Measurements from ENCODE around the gene SFXN5. TPM values are rescaled to one million over a fixed set of nuclear protein-coding genes. Genes with fewer than 3 reads are reported as not detected.
"Not testable (repeated sequence)": the region's sequence is repeated elsewhere in the genome, so short reads cannot be mapped to it uniquely, and the experiment has no call there.

SFXN5 gene
- total RNA-seq, 1 donor from 2014 or later, result 14.1 TPM

DNA sequence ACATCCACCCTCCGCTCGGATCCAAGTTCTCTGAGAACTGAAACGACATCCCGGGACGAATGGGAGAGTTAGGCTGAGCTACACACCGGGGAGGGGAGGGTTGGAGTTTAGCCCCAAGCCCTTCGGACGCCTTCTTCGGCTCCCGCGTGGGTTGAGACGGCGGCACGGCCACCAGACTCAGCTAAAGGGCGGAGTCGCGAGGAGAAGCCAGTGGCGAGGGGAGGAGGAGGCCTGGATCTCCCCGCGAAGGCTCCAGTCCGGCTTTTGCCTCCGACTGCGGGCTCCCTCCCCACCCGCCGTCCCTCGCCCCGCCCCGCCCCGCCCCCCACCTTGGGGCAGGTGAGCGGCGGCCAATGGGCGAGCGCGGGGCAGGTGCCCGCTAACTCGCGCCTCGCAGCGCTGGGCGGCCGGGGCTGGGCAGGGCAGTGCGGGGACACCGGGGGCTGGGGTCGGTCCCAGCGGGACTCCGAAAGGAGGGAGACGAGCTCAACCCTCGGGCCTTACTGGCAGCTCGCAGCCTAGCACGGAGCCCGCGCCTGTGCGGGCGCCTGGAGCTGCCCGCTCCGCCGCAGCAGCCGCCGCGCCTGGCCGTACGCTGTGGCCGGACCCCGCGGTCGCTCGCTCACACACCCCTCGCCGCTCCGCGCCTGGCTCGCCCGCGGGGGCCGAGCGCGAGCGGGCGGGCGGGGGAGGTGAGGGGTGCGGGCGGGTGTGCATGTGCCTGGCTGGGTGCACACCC is 154.2 kb downstream of the SFXN5 start, which contains the start of gene EMX1:
Gene EMX1 (plus strand): TSS at position 382 of the 739 bp plus-strand sequence. CDS start 334 bp downstream, at position 716.
- intact Hi-C loops (cut with micrococcal nuclease), result loop anchor here (5.0 kb wide), 1 partner anchor 55 kb away; no protein-coding TSS in a partner anchor
- peaks cover 10% of the 10 kb centered on the region for H3K4me1 Mint-ChIP-seq

DNA sequence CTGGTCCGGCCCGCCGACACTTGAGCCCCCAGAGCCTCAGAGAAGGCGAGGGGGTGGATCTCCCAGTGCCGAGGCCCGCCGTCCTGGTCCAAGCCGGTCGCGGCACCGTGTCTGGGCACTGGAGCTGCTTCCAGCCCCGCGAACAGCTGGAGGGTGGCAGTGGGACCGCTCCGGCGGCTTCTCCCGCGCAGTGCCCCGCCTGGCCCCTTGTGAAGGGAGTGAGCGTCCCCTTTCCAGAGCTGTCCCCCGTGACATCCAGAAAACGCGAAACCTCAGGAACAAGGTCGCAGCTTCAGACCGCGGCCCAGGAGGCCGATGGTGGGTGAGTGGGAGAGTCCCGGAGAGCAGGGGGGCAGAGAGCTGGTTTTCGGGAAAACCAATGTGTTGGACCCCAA is 154.8 kb downstream of the SFXN5 start:
- Mint-ChIP-seq H3K9me3 (no peaks in the 10 kb centered on the region), H3K4me1 (peaks cover 10% of the 10 kb centered on the region), H3K27me3 (peaks cover 71% of the 10 kb centered on the region), H3K4me3 (peak overlapping the region; percentile 63), H3K36me3 (ENCODE audit: low read depth) (no peaks in the 10 kb centered on the region), H3K27ac (no peak overlapping the region)
- DNase-seq, result peak; percentile 61
- intact Hi-C loops (cut with micrococcal nuclease), result loop anchor here (5.0 kb wide), 1 partner anchor 54 kb away; no protein-coding TSS in a partner anchor

More for the DNA sequence above, 154.2 kb downstream of the SFXN5 start, which contains the start of gene EMX1:
- H3K9me3 Mint-ChIP-seq, result no peaks in the 10 kb centered on the region
- H3K4me3 Mint-ChIP-seq, result peak within 1 kb of the TSS; percentile 63
- DNase-seq, result peak; percentile 72
- H3K36me3 Mint-ChIP-seq (ENCODE audit: low read depth), result no peaks in the 10 kb centered on the region
- H3K27me3 Mint-ChIP-seq, result peaks cover 71% of the 10 kb centered on the region
- no peak within 1 kb of the TSS for H3K27ac Mint-ChIP-seq

DNA sequence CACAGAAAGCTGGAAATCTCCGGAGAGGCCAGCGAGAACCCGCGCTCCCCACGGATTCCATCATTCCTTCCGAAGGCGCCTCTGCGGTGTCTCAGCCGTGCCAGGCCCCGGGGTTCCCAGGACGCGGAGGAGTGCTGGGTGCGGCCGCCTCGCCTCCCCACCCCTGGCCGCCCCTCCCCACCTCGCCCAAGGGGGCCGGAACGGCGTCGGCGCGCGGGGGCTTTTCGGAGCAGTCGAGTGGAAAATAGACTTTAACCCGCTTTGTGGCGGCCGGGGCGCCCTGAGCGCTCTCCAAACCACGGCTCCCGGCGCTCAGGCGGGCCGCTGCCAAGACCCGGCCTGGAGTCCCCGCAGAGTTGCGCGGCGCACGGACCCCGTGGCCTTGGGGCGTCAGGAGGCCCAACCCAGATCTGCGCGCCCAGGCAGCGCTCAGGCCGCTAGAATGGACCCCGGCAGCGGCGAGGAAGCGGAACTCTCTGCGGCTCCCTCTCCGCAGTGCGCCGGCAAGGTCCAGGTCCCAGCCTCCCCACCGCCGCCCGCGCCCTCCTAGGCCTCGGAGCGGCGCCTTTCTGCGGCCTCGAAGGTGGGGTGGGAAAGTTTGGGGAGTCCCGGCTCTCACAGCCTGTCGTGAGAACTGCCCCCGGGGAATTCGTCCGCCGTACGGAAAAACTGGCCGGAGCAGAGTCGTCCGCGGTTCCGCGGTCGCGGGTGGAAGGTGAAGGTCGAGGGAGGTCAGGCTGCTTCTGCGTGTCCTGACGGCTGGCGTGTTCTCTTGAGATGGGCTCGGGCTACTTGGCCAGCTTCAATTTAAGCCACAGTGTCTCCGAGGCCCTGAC is 155.4 kb downstream of the SFXN5 start:
- Mint-ChIP-seq H3K36me3 (ENCODE audit: low read depth) (no peaks in the 10 kb centered on the region), H3K4me1 (peaks cover 10% of the 10 kb centered on the region), H3K4me3 (peak overlapping the region; percentile 60), H3K27me3 (peaks cover 71% of the 10 kb centered on the region), H3K9me3 (no peaks in the 10 kb centered on the region), H3K27ac (no peak overlapping the region)
- DNase-seq, result peak; percentile 77
- intact Hi-C loops (cut with micrococcal nuclease), result loop anchor here (5.0 kb wide), 1 partner anchor 54 kb away; no protein-coding TSS in a partner anchor

DNA sequence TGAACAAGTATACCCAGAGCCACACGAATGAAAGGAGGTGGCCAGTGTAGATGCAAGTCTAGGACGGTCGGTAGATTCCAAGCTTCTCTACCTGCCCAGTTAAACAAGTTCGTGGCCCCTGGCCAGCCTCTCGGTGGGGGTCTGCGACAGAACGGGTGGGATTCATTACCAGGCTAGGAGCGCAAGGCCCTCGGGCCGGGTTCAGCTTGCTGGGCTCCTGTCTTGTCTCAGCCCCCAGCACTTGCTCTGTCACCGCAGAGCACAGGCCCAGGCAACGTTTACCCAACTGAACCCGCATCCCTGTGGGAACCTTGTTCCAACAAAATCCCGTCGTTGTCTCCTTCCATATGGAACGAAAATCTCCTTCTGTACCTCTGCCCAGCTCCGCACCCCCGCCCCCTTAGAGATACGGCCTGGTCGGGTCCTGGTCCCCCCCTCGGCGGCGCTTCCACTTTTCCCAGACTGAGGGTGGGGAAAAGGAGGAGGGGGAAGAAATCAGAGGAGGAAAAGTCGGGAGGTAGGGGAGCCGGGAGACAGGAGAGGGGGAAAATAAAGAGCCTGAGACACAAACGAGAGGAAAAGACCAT is 156.1 kb downstream of the SFXN5 start:
- Mint-ChIP-seq H3K9me3 (no peaks in the 10 kb centered on the region), H3K36me3 (ENCODE audit: low read depth) (no peaks in the 10 kb centered on the region), H3K4me3 (no peak overlapping the region), H3K4me1 (peaks cover 10% of the 10 kb centered on the region), H3K27ac (peak overlapping the region; percentile 58), H3K27me3 (peaks cover 71% of the 10 kb centered on the region)
- DNase-seq, result no peak
- intact Hi-C loops (cut with micrococcal nuclease), result loop anchor here (5.0 kb wide), 1 partner anchor 53 kb away; no protein-coding TSS in a partner anchor

DNA sequence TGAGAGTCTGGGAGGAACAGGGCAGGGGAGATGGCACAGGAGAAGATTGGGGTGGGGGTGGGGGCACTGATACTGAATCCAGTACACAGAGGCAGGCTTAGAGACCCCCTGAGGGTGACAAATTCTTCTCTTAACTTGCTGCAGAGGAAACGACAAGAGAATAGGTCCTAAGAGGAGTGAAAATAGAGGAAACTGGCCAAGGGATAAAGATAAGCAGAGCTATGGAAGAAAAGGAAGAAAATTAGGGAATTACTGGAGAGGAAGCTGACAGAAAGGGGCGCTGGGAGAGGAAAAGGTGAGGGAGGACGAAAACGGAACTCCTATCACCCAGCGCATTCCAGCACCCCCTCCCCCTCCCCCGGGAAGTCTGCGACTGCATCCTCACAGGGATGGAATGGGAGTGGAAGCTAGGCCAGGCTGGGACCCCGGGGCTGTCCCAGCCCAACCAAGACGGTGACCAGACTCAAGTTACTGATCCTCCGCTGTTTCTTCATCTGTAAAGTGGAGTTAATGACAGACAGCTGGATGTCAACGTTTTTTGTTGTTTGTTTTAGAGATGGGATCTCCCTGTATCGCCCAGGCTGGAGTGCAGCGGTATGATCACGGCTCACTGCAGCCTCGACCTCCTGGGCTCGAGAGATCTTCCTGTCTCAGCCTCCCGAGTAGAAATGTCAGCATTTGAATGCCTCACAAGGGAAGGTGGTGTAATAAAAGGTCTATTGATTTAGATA is 156.8 kb downstream of the SFXN5 start:
- Mint-ChIP-seq H3K4me3 (peak overlapping the region; percentile 11), H3K27ac (peak overlapping the region; percentile 39), H3K9me3 (no peaks in the 10 kb centered on the region), H3K4me1 (peaks cover 10% of the 10 kb centered on the region), H3K36me3 (ENCODE audit: low read depth) (no peaks in the 10 kb centered on the region), H3K27me3 (peaks cover 74% of the 10 kb centered on the region)
- peak; percentile 53 for DNase-seq
- intact Hi-C loops (cut with micrococcal nuclease), result loop anchor here (5.0 kb wide), 1 partner anchor 52 kb away; no protein-coding TSS in a partner anchor

DNA sequence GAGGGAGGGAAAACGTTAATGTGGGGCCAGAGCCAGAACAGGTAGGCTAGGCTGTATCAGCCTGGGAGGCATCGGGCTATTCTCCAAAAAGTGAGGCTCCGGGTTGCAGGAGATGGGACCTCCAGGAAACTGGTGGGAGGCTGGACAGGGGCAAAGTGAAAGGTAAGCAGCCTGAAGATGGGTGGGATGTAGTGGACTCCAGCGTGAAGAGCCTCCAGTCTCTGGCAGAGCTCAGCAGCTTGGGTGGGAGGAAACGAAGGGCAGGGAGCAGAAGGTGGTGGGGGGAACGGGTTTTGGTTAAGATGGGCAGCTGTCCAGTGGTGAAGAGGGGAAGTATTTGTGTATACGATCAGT is 157.3 kb downstream of the SFXN5 start:
- intact Hi-C loops (cut with micrococcal nuclease), result no loop called here
- Mint-ChIP-seq H3K4me3 (no peak overlapping the region), H3K4me1 (peaks cover 10% of the 10 kb centered on the region), H3K9me3 (no peaks in the 10 kb centered on the region), H3K27me3 (peaks cover 72% of the 10 kb centered on the region), H3K36me3 (ENCODE audit: low read depth) (no peaks in the 10 kb centered on the region), H3K27ac (no peak overlapping the region)
- no peak for DNase-seq

DNA sequence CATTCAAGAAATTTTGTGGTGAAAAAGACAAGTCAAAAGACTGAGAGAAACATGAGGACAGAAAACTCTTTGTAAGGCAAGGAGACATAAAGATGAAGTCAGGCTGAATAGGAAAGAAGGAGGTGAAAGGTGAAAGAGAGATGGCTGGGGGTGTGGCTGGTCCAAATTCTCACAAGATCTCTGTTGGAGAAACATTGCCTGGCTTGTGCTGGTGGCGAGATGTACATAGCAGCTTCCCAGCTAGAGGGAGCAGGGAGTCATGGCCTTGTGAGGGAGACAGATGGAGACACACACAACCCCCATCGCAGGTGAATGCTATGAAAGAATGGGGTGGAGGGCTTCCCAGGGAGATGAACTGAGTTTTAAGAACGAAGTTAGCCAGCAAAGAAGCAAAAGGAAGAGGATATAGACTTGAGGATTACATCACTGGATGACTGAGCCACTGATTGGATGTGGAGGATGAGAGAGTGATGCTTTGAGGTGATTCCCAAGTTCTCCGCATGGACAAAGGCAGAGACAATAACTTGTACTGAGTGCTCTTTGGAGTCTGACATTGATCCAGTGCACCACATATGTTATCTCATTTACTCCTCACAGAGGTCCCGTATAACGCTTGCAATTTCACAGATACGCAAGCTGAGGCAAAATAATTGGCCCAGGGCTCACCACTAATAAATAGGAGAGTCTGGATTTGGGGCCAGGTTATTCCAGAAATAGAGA is 157.9 kb downstream of the SFXN5 start:
- H3K36me3 Mint-ChIP-seq (ENCODE audit: low read depth), result no peaks in the 10 kb centered on the region
- intact Hi-C loops (cut with micrococcal nuclease), result no loop called here
- H3K9me3 Mint-ChIP-seq, result no peaks in the 10 kb centered on the region
- H3K4me3 Mint-ChIP-seq, result no peak overlapping the region
- H3K27me3 Mint-ChIP-seq, result peaks cover 70% of the 10 kb centered on the region
- no peak overlapping the region for H3K27ac Mint-ChIP-seq
- DNase-seq, result no peak
- peaks cover 10% of the 10 kb centered on the region for H3K4me1 Mint-ChIP-seq

DNA sequence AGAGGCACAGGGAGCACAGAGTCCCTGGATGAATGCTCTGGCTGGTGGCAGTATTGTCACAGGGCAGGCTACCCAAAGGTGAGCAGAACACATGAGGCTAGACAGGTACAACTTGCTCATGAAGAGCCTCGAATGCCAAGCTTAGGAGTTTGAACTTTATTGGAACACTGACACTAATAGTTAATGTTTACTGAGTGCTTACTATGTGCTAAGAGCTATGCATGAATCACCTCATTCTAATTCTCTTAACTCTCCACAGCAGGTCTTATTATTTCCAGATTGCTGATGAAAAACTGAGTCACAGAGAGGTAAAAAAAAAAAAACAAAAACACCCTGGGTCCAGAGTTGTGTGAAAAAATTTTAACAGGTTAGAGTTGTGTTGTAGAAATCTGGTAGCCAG is 160.3 kb downstream of the SFXN5 start:
- no peaks in the 10 kb centered on the region for H3K9me3 Mint-ChIP-seq
- H3K4me1 Mint-ChIP-seq, result peaks cover 3% of the 10 kb centered on the region
- no peak overlapping the region for H3K27ac Mint-ChIP-seq
- intact Hi-C loops (cut with micrococcal nuclease), result no loop called here
- no peak overlapping the region for H3K4me3 Mint-ChIP-seq
- peaks cover 68% of the 10 kb centered on the region for H3K27me3 Mint-ChIP-seq
- H3K36me3 Mint-ChIP-seq (ENCODE audit: low read depth), result no peaks in the 10 kb centered on the region
- no peak for DNase-seq

DNA sequence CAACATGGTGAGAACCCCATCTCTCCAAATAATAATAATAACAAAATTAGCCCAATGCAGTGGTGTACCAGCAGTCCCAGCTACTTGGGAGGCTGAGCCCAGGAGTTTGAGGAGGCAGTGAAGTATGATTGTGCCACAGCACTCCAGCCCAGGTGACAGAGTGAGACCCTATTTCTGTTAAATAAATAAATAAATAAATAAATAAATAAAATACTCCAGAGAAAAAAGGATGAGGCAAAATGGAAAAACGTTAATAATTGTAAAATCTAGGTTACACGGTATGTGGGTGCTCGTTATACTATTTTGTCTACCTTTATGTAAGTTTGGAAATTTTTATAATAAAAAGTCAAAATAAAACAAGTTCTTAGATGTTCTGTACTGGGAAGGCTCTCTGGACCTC is 162.8 kb downstream of the SFXN5 start:
- Mint-ChIP-seq H3K4me3 (no peak overlapping the region), H3K9me3 (no peaks in the 10 kb centered on the region), H3K27me3 (peaks cover 64% of the 10 kb centered on the region), H3K36me3 (ENCODE audit: low read depth) (no peaks in the 10 kb centered on the region), H3K27ac (no peak overlapping the region), H3K4me1 (no peaks in the 10 kb centered on the region)
- no peak for DNase-seq
- intact Hi-C loops (cut with micrococcal nuclease), result no loop called here

DNA sequence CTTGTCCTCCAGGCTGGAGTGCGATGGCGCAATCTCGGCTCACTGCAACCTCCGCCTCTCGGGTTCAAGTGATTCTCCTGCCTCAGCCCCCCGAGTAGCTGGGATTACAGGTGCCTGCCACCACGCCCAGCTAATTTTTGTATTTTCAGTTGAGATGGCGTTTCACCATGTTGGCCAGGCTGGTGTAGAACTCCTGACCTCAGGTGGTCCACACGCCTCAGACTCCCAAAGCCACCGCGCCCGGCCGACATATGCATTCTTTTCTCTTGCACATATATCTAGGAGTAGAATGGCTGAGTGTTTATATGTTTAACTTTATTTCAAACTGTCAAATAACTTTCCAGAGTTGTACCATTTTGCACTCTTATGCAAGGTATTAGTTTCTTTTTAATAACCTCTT is 164.1 kb downstream of the SFXN5 start:
- H3K4me3 Mint-ChIP-seq; H3K9me3 Mint-ChIP-seq; DNase-seq; intact Hi-C loops (cut with micrococcal nuclease); H3K4me1 Mint-ChIP-seq; H3K36me3 Mint-ChIP-seq (ENCODE audit: low read depth); H3K27ac Mint-ChIP-seq: not testable (repeated sequence)
- peaks cover 65% of the 10 kb centered on the region for H3K27me3 Mint-ChIP-seq

DNA sequence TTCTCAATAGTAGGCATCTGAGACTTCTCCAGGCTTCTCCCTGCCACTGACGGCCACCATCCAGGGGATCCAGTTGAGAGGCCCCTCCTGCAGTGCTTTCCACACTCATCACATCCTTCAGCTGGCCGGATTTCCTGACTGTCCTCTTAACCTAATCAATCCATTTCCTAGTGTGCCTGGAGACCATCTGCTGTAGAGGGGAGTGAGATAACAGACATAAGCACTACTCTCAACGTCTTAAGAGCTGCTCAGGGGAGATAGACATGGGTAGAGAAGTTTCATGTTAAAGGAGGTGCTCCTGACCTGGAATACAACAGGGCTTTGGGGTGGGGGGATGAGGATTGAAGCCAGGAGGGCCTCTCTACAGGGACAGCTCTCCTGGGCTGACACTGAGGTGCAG is 170.1 kb downstream of the SFXN5 start:
- Mint-ChIP-seq H3K36me3 (ENCODE audit: low read depth) (no peaks in the 10 kb centered on the region), H3K4me1 (no peaks in the 10 kb centered on the region), H3K27ac (no peak overlapping the region), H3K4me3 (no peak overlapping the region), H3K27me3 (peaks cover 53% of the 10 kb centered on the region), H3K9me3 (no peaks in the 10 kb centered on the region)
- DNase-seq, result no peak
- intact Hi-C loops (cut with micrococcal nuclease), result no loop called here

DNA sequence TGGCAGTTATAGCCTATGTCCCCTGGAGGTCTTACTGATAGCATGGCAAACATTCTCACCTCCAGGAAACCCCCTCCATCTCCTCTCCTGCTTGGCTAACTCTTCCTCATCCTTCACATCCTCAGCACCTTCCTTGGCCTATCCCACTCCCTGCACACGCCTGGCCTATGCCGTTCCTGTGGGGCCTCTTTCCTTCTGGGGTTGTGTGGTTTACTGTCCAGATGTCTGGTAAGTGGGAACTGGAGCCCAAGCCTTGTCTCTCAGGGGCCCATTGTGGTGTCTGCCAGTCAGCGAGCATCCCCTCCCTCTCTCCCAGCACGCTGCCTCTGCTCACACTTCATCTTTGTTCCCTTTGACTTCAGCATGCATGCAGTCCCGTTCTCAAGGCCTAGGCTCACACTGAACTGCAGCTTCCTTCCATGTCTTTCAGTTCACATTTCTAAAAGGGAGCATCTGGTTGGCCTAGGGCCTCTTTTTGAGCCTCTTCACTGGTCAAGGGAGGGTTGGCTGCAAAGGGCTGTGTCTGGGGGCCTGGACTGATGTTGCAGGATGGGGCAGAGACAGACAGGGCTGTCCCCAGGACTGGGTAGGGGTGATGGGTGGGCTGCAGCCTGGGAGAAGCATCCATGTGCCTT is 171.2 kb downstream of the SFXN5 start:
- intact Hi-C loops (cut with micrococcal nuclease), result no loop called here
- Mint-ChIP-seq H3K27me3 (peaks cover 55% of the 10 kb centered on the region), H3K4me1 (no peaks in the 10 kb centered on the region), H3K9me3 (no peaks in the 10 kb centered on the region), H3K4me3 (no peak overlapping the region), H3K36me3 (ENCODE audit: low read depth) (no peaks in the 10 kb centered on the region), H3K27ac (no peak overlapping the region)
- peak; percentile 37 for DNase-seq

Data from activated CD4-positive, alpha-beta T cell treated with anti-CD3 and anti-CD28 coated beads, Interleukin-2, amount 10 ng/mL, durations not matched to agents 24 days and 14 days (primary cell).